ENCODE results near the gene RACGAP1.
A peak's percentile ranks its signal among the peaks of the same experiment; 100 is the strongest.

The RACGAP1 gene

GRCh38 chr12:49955899-49956662 is 69.2 kb downstream of the RACGAP1 start:
- DNase-seq (ENCODE audit: low read depth, low spot score): no peak

- DNase-seq (ENCODE audit: low read depth, low spot score): no peak
These were observed 70.1 kb downstream of the RACGAP1 start for GRCh38 chr12:49954863-49955830.

- no peak for DNase-seq (ENCODE audit: low read depth, low spot score)
These were observed 71.1 kb downstream of the RACGAP1 start for GRCh38 chr12:49953961-49954846.

GRCh38 chr12:49953151-49953550 is 72.1 kb downstream of the RACGAP1 start:
- DNase-seq (ENCODE audit: low read depth, low spot score): no peak

- DNase-seq (ENCODE audit: low read depth, low spot score): no peak
These were observed 72.8 kb downstream of the RACGAP1 start for GRCh38 chr12:49952391-49953055.

- no peak for DNase-seq (ENCODE audit: low read depth, low spot score)
These were observed 73.7 kb downstream of the RACGAP1 start for GRCh38 chr12:49951411-49952240.

- no peak for DNase-seq (ENCODE audit: low read depth, low spot score)
These were observed 74.7 kb downstream of the RACGAP1 start, which contains the start of gene AQP2 for GRCh38 chr12:49950273-49951251. AQP2 (plus strand) TSS chr12:49950737; CDS start chr12:49950831, 94 bp downstream.

GRCh38 chr12:49949866-49950265 is 75.4 kb downstream of the RACGAP1 start:
- no peak for DNase-seq (ENCODE audit: low read depth, low spot score)

- DNase-seq (ENCODE audit: low read depth, low spot score): no peak
These were observed 76.1 kb downstream of the RACGAP1 start for GRCh38 chr12:49948866-49949845.

GRCh38 chr12:49947593-49948226 is 77.6 kb downstream of the RACGAP1 start:
- DNase-seq (ENCODE audit: low read depth, low spot score): no peak

GRCh38 chr12:49946497-49946896 is 78.8 kb downstream of the RACGAP1 start:
- DNase-seq (ENCODE audit: low read depth, low spot score): no peak

GRCh38 chr12:49946086-49946485 is 79.2 kb downstream of the RACGAP1 start:
- DNase-seq (ENCODE audit: low read depth, low spot score): no peak

GRCh38 chr12:49945394-49946080 is 79.8 kb downstream of the RACGAP1 start:
- DNase-seq (ENCODE audit: low read depth, low spot score): peak; percentile 37

GRCh38 chr12:49944718-49945117 is 80.6 kb downstream of the RACGAP1 start:
- no peak for DNase-seq (ENCODE audit: low read depth, low spot score)

GRCh38 chr12:49944046-49944445 is 81.2 kb downstream of the RACGAP1 start:
- no peak for DNase-seq (ENCODE audit: low read depth, low spot score)

GRCh38 chr12:49943625-49943960 is 81.7 kb downstream of the RACGAP1 start:
- DNase-seq (ENCODE audit: low read depth, low spot score): no peak

All from smooth muscle cell of the brain vasculature (primary cell).